Fibroblast of gingiva (primary cell): Measurements from ENCODE around the gene IFNA2.
A peak's percentile ranks its signal among the peaks of the same experiment; 100 is the strongest.
"Not testable (repeated sequence)": the region's sequence is repeated elsewhere in the genome, so short reads cannot be mapped to it uniquely, and the experiment has no call there.

Source experiments
- DNase-seq: peaks from one replicate; pipeline ENCODE4 v3.0.0-alpha.2; 2011; ENCODE audit warnings: low read depth

The IFNA2 gene

DNA sequence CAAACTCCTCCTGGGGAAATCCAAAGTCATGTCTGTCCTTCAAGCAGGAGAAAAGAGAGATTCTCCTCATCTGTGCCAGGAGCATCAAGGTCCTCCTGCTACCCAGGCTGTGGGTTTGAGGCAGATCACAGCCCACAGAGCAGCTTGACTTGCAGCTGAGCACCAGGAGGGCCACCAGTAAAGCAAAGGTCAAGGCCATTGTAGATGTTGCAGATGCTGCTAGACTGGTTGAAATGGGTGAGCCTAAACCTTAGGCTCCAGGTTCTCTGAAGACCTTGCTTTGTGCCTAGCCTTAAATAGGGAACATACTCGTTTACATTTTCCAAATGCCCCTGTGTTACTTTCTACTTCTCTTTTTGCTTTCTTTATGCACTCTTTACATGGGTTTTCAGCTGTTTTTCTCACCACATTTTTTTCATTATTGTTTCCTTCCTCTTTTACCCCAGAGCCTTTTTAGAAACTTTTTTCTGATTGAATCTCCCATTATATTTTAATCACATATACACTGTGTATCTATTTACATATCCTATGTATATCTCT lies at the start of gene IFNA2:
Gene IFNA2 (minus strand): TSS at position 268 of the 540 bp plus-strand sequence. CDS start 69 bp downstream, at position 199.
- no peak for DNase-seq

DNA sequence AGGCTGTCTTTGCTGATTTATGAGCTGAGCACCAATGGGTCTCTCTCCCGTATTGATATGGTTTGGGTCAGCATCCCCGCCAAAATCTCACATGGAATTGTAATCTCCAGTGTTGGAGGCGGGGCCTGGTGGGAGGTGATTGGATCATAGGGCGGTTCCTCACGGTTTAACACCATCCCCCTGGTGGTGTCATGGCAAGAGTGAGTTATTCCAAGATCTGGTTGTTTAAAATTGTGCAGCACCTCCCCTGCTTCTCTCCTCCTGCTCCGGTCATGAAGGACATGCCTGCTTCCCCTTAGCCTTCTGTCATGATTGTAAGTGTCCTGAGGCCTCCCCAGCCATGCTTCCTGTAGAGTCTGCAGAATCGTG lies 49.8 kb upstream of the IFNA2 start:
- DNase-seq: not testable (repeated sequence)

DNA sequence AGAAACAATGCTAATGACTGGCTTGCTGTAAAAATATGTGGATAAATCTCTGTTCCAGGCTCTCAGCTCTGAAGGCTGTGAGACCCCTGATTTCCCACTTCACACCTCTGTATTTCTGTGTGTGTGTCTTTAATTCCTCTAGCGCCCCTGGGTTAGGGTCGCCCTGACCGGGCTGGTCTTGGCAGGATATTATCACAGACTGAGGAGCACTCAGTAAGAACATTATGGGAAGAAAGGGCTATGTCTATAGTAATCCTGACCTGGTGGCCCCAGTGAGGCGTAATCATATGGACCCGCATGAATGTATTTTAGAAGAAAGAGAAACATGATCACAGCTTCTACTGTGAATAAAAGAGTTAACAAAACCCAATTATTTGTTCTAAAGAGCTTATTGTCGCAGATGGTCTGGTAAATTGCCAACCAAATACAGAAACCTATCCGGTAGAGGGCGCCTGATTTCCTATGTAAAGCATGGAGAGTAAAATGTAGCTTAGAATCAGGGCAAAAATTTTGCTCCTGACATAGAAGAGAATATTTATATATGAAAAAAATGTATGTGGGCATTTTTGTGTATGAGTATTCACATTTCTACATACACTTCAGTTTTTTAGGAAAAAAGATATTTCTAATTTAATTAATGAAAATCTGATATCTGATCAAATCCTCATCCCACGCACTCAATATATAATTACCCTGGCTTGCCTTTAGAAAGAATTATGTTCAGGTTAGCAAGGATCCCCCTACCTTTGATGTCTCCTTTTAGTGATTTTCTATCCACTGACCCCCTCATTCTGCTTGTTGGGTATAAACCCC lies 49.2 kb upstream of the IFNA2 start:
- DNase-seq: peak; percentile 65

DNA sequence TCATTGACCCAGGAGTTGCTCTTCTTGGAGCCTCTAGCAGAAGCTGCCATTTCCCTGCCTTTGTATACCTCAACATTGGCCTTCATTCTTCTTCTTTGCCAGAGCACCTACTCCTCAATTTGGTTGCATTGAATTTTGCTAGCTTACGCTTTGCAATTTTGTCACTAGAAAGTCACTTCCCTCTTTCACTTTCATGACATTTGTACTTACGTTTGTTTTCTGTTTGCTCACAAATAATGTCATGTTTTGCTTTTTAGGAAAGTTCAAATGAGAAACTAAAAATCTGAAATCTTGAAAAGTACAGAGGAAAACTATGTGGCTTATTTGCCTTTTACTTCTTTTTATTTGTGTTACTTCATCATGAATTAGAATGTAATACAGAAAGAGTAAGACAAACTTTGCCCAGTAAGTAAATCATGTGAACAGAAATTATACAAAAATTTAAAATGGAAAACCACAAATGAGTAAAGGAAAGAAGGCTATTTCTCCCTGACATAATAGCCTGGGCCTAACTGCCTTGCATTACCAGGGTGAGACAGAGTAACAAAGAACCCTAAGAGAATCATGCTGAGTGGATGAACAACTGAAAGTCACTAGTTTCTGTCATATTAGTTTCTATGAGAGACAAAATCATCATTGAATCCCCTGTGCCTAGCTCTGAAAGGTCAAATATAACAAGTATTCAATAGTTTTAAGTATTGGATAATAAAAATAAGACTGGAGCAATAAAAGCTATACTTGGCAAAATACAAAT lies 47.7 kb upstream of the IFNA2 start:
- no peak for DNase-seq

DNA sequence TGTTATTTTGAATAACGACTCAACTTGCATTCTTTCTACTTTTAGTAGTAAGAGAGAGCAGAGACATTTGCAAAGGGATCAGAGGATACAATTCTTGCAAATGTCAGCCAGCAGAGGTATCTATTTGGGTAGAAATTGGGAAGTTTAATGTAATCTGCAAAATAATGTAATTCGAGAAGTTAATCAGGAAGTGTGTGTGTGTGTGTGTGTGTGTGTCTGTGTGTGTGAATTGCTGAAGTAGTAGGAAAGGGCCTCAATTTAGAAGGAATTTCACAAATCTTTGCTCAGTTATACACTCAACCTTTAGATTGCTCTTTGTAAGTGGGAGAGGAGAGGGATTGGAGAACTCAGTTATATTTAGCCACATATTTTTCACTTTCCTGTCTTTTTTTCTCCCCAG lies 44.0 kb upstream of the IFNA2 start:
- no peak for DNase-seq

DNA sequence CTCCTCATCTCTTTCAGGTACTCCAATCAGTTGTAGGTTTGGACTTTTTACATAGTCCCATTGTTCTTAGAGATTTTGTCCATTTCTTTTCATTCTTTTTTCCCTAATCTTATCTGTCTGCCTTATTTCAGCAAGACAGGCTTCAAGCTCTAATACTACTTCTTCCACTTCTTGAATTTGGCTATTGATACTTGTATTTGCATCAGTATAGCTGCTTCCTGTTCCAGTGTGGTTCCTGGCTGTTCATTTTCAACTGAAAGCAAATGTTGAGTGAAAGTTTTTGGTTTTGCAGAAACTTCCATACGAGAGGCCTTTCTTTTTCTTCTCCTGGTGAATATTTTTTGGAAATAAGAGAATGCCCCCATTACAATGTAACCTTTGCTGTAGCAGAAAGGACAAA lies 43.0 kb upstream of the IFNA2 start:
- no peak for DNase-seq

DNA sequence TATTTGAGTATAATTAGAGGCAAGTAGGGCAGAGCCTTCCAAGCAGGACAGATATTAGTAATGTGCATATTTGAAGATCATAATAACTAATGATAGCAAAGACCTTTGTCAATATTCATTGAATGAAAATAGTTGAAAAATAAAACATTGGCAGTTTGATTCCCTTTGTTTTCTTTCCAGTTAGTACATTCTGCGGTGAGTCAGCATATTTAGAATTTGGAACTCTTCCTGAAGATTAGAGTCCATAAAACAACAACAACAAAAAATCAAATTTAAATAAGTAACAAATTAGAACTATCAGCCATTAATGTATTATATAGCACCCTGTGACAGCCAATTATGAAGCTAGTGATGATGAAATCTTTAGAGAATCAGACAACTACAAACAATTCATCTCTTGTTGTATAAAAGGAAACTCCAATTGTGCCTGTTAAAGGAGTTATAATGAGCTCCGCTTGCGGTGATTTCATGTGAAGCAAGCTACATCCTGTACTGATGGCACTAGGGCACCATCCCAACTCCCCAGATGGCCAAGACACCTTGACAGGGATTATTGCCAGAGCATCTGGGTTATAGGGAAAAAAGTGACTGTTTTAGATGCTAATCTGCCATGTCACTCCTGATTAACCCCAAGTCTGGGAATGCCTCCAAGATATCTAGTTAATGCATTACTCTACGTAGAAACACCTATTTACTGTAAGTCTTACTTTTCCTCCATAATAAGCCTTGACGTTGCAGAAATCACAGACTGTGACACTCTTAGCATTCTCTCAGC lies 30.5 kb upstream of the IFNA2 start:
- no peak for DNase-seq

DNA sequence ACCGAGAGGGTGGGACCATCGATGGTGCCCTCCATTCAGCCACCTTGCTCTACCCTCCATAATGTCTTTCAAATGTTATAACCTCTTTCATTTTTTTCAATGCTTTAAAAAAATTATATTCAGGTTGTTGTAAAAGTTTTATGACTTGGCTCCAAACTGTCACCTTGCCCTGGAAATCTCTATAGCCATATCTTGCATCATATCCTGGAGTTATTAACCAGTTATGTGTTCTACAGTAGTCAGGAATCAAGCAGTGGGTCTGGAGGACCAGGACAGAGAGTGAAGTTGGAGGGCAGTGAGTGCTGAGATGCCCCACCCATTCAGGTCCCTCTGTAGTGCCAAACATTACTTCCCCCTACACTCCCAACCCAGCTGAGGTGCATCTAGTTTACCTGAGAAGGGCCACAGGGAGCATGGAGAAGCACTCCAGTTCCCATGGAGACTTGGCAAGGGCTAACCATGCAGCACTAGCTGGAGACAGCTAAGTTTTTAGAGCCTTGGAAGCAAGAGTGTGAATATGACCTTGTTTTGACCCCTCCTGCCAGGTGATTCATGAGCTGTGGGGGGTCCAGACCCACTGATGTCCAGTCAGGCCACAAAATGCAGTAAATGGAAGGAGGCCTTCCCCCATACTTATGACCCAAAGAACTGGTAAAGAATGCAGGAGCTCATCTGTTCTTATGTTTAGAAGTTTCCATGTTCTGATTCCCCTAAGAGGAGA lies 29.2 kb upstream of the IFNA2 start:
- DNase-seq: no peak

DNA sequence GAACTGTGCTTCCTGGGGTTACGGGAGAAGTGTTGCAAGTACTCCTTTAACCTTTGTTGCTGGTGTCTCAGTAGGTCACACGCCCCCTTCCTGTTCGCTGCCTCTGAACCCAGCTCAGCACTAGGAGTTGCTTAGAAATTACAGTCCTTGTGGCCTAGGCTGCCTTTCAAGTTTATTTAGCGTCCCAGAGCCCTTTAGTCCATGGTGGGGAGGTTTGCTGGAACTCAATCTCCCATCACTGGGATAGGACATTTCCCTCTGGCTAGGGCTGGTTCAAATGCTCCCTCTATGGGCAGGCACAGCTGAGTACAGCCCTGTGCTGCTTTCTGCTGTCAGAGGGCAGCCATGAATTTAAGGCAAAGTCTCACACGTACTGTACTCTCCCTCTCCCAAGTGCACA lies 28.4 kb upstream of the IFNA2 start:
- no peak for DNase-seq

DNA sequence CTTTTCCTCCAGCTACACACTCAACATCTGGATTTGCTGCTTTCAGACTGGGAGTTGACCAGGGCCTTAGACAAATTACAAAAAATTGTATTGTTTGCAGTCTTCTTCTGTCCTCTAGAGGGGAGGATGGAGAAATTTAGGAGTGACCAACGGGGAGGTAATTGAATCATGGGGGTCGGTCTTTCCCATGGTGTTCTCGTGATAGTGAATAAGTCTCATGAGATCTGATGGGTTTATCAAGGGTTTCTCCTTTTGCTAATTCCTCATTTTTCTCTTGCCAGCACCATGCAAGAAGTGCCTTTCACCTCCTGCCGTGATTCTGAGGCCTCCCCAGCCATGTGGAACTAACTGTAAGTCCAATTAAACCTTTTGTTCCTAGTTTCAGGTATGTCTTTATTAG lies 28.0 kb upstream of the IFNA2 start:
- no peak for DNase-seq

DNA sequence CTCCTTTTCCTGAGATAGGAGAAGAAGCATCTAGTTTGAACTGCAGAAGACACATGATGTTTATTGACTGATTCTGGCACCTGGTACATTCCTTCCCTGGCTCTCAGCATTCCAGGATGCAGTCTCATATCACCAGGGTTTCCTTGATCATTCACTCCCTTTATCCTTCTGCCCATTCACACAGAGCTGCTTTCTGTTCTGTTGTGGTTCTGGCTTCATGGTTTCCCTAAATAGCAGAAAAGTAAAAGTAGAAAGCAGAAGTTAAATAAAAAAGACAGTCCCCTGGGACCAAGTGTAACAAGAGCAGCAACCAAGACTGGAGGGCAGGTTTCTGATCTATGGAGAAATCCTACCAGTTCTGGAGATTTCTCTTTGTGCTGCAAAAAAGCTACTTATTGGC lies 26.9 kb upstream of the IFNA2 start:
- DNase-seq: no peak

DNA sequence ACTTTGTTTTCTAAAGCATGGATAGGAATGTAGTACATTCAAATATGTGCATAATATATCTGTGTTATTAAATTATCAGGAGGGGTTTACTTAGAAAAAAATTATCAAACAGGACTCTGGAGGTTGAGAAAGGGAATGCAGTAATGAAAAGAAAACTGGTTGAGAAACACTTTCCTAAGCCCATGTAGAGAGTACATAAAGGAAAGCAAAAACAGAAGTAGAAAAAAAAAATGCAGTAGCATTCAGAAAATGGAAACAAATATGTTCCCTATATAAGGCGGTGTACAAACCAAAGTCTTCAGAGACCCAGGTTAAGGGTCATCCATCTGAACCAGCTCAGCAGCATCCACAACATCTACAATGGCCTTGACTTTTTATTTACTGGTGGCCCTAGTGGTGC lies 23.6 kb upstream of the IFNA2 start, which contains the start of gene IFNA8:
Gene IFNA8 (plus strand): TSS at position 301 of the 400 bp plus-strand sequence. CDS start 60 bp downstream, at position 361.
- DNase-seq: no peak

DNA sequence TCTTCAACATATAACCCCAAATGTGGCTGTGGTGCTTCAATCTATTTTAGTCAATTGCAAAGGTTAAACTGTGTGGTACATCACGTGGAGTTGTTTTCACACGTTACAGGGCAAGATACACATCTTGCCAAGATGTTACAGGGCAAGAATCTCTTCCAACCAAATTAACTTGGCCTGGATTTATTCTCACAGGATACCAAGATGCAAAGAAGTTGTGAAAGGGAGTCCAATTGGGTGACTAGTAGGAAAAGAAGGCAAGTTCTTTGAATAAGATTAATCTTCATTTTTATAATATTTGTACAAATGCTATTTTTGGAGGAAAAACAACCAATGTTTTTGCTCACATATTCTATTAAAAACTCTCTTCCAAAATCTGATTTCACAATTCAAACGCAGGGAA lies 18.9 kb upstream of the IFNA2 start:
- peak; percentile 26 for DNase-seq

DNA sequence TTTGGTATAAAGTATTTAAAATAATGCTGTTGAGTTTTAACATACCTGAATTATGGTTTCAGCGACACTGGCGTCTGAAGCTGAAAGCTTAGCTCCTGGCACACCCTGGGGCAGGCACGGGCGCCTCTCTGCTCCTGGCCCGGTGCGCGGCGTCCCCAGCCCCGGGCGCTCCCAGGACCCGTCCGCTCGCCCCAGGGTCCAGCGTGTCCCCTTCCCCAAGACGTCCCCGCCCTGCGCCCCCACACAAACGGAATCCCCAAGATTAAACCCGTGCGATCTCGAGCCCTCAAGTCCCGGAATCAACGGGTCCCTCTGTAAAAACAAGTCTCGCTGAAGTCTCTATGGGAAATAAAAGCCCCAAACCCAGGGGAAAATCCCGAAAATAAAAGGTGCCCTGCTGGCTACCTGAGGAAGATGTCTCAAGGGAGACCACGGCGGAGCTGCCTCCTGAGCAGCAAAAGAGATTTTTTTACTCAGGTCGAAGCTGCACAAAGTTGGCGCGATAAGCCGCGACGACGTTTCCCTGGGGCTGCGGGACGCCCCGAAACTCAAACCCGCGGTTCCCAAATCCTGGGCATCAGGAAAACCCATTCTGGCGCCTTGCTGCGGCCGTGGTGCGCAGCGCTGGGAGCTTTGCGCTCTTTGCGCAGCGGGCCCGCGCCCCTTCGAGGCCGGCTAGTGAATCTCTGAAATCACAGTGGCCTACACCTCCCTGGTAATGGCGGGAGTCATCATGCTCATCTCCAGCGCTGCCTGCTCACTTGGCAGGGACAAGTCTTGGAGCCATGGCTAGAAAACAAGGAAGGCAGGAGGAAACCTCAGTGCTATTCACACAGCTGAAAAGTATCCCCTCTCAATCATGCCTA lies 17.4 kb upstream of the IFNA2 start:
- no peak for DNase-seq

DNA sequence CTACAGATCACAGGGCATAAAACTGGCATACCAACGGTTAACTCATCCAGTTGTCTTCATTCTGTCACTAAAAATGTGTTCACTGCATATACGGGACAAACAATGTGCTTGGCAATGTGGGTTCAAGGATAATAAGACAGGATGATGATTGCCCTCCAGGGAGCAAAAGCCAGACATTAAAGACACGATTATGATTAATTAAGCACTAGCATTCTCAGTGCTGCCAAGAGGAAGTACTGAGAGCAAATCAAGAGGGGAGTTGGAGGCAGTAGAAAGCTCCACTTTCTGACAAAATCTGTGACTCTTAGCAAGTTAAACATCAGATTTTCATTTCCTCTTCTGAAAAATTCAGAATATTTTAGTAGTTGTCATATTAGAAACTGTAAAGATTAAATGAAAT lies 14.8 kb upstream of the IFNA2 start:
- DNase-seq: no peak

DNA sequence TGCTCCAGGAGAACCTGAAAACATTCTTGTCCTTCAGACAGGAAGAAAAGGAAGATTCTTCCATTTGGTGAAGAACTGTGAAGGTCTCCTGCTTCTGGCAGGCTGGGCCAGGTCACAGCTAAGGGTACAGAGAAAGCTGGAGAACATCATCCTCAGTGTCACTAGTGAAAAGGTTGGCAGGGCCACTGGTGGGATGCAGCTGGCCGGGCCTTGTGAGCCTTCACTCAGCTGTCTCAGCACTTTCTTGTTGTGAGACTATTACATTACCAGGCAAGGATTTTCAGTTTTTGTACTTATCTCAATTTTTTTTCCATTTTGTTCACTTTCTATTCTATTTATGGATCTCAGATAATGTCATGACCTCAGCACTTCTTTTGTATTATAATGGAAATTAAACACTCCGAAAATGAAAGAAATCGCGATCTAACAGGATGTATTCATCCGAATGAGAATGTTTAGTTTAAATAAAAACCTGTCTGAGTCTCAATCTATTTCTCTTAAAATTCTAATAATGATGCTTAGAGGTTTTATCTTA lies 13.8 kb upstream of the IFNA2 start:
- no peak for DNase-seq

DNA sequence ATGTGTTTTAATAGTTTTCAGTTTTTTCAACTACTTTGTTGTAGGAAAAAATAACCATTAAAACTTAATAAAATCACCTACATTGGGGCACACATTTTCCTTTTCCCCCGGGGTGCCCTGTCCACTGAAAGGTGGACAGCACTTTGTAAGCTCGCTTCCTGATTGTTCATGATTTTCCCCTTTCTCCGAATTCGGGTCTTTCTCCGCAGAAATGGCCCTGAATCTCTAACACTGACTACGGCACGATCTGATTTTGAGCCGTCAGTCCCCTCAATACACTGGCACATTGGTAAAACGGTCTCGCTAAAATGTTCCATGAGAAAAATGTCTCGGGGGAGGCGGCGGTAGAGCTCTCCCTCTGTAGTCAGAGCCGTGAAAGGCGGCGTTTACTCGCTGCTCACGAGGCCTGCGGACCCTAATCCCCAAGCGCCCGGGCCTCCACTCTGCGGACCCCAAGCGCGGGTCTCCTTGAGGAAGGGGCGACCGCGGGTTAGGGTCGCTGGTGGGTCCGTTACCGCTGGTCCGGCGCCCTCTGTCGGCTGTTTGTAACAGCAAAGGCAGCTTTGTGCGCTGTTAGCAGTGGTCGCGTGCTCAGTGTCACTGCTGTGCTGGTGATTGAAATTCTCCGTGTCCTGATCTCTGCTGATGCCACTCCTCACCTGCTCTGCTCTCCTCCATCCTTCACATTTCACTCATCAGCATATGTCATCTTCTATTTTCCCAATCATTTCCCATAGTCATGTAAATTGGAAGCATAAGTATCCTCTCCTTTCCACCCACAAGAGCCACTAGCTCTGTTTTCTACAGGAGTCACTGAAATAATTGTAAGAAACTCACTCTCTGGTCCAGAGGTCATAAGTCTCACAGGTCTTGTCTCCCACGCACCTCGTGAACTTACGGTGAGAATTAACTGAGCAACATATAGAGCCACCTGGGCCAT lies 10.8 kb upstream of the IFNA2 start:
- peak; percentile 6 for DNase-seq

DNA sequence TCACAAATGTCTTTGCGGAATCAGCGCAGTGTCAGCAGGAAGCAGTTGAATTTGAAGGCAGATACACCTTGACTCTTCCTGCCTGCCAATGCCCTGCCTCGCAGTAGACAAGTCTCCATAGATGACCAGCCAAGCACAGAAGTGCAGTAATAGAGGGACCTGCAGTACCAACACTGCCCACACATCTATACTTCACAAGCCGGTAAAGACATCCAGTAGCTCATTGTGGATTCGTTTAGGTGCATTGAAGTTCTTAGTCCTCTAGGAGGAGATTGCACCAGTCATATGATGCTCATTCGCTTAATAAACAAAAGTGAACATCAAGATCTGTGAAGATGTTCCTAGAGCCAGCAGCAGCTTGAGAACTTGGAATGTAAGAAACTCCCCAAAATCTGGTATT lies 7.1 kb upstream of the IFNA2 start:
- DNase-seq: no peak

DNA sequence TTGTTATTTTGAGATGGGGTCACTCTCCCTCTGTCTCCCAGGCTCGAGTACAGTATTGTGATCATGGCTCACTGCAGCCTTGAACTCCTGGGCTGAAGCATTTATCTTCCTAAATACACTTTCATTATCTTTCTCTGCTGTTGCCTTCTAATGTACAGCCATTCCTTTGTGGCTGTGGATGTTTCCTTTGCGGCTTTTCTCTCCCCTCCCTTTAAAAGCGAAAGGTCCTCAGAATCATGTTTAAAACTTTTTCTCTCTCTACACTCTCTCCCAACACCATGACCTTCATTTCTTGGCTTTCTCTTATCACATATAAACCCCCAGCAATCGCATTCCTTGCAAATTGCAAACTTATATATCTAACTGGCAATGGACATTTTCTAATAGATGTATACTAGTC lies 1.6 kb downstream of the IFNA2 start:
- no peak for DNase-seq
